ENCODE data around the gene A4GNT. TPM values are rescaled to one million over a fixed set of nuclear protein-coding genes. Genes with fewer than 3 reads are reported as not detected.

A4GNT gene
- not detected for total RNA-seq

DNA sequence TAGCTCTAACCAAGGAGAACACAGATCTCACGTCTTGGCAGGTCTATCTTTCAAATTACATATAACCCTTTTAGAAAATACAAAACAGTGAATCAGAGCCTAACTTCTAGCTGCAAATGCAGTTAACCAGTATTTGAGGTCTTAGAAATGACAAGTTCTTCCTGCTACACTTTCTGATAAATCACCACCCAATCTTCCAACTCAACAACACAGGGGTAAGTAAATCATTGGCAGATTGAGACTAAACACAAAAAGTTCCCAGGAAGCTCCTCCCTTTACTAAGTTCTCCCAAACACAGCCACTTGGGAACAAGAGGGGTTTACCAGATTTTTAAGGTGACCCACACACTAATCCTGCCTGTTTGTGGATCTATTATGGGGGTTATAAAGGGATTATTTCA lies at the start of gene A4GNT:
Gene A4GNT, minus strand, starts transcription at position 152 of the 400 bp plus-strand sequence. CDS start 1,134 bp downstream, outside the sequence.

DNA sequence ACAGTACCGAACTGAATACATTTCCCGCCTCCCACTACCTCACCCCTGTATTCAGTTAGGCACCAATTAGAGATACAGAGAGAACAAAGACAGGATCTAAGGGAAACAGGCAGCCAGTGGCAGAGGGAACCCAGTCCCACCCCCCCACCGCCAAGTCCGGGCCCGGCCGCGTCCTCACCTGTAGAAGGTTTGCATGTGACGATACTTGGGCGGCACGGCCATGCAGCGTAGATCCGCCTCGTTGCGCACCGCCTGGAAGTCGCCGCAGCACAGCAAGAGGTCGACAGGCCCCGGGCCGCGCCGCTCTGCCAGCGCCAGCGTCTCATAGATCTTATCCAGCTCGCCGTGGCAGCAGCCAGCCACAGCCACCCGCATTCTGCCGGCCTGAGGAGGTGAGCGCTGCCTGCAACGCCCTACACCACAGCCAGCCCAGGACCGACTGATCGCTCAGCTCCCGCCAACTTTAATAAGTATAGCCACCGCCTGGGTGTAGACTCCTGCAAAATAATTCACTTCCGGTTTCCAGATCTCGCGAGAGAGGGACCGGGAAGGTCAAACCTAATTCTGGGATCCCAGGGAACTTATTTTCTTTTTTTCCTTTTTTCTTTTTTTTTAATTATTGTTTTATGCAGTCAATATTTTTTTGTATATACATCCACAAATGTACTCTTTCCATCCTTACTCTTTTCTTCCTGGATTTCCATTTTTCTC lies 42.4 kb upstream of the A4GNT start, which contains the start of gene DBR1:
Gene DBR1, minus strand, starts transcription at position 501 of the 711 bp plus-strand sequence. Its CDS starts 126 bp downstream, at position 375.

DNA sequence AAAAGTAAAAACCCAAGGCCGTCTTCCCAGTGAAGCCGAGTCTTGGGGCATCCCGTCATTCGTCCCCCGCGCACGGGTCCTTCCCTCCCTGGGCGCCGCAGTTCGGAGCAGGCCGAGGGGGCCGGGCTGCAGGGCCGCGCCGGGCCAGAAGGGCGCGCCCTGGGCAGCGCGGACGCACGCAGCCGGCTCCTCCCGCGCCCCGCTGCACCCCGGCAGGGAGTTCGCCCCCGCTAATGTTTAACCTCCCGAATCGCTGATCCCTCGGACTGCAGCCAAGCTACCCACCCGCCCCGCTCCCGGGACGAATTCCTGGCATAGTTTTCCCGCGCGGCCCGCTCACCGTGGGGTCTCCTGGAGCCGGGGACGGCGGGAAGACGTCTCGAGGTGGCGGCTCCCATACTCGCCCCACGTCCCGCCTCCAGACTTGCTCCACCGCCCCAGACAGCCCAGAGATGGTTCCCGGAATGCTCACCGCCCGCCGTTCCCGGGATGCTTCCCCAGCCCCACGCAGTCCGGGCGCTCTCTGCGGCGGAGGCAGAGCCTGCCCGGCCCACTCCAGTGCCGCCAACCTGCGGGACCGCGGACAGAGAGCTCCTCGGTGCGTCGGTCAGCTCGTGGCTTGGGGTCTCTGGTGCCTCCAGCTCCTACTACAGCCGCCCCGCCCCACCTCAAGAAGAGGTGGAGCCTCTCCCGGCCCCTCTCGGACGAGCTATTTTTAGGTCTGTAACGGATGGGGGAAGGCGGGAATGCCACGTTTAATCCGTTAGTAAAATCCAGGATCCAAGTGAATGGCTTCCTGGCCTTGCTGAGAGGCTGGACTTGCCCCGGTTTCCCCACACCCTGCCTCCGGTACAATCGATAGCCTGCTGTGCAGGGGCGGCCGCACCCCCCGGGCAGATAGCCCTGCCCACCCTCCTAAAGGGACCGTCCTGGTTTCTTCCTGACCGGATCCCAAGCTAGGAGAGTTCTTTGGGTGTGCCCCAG lies 16.9 kb downstream of the A4GNT start, which contains the start of gene DZIP1L:
Gene DZIP1L, minus strand, starts transcription at position 621 of the 984 bp plus-strand sequence. CDS start 11,637 bp downstream, outside the sequence.

Other genes with a start within 250 kb of the A4GNT start
- gene CLDN18, start 122.2 kb downstream of the A4GNT start, total RNA-seq = not detected
- 14.3 TPM for gene DZIP1L, start 16.8 kb downstream of the A4GNT start, total RNA-seq
- 27.7 TPM for gene DBR1, start 42.5 kb upstream of the A4GNT start, total RNA-seq
- gene ARMC8, start 54.9 kb upstream of the A4GNT start, total RNA-seq = 109 TPM
- gene NME9, start 197.5 kb upstream of the A4GNT start, total RNA-seq = 6.9 TPM
- gene MRAS, start 216.2 kb upstream of the A4GNT start, total RNA-seq = 80.5 TPM